GM10248 (cell line): ENCODE results near the gene USP35.

Experiments
- CTCF ChIA-PET: fragments of 300-600 bp; sonication (Branson Sonifier 250); formaldehyde crosslinking; extraction: SDS; loops from one replicate; lab custom pipeline; 2021; ENCODE audit warnings: antibody characterized with exemption; lab: Yijun Ruan, JAX
- POLR2A ChIA-PET: fragments of 350-650 bp; sonication (Branson Sonifier 250); formaldehyde crosslinking; extraction: SDS; loops from one replicate; lab custom pipeline; 2020; ENCODE audit warnings: antibody characterized with exemption; lab: Yijun Ruan, JAX
- DNase-seq: peaks from one replicate; pipeline ENCODE4 v3.0.0; 2012; ENCODE audit errors: extremely low spot score
- CTCF ChIP-seq: IDR thresholded peaks from 2 replicates; pipeline ENCODE4 v1.5.1; 2012; ENCODE audit warnings: mild to moderate bottlenecking, low read depth; ENCODE audit errors: extremely low read depth, missing control alignments, control extremely low read depth

The USP35 gene

GRCh38 chr11:78160557-78160956 is 28.2 kb upstream of the USP35 start:
- ChIA-PET CTCF (interaction anchor here (1.0 to 1.4 kb wide), 4 partner anchors 13 to 103 kb away, joined by 3 to 4 read pairs (median 4); no protein-coding TSS in a partner anchor), POLR2A (no interaction called here)
- TF ChIP-seq CTCF = no peak
- DNase-seq = no peak

GRCh38 chr11:78161346-78161745 is 27.4 kb upstream of the USP35 start:
- no peak for TF ChIP-seq CTCF
- POLR2A ChIA-PET = no interaction called here
- CTCF ChIA-PET = interaction anchor here (0.9 to 1.6 kb wide), 7 partner anchors 8 to 102 kb away, joined by 3 to 6 read pairs (median 3); no protein-coding TSS in a partner anchor
- no peak for DNase-seq

GRCh38 chr11:78161962-78162371 is 26.8 kb upstream of the USP35 start:
- ChIA-PET POLR2A (no interaction called here), CTCF (interaction anchor here (0.9 to 1.6 kb wide), 4 partner anchors 9 to 102 kb away, joined by 3 to 6 read pairs (median 4); no protein-coding TSS in a partner anchor)
- TF ChIP-seq CTCF = no peak
- no peak for DNase-seq

- DNase-seq = no peak
- TF ChIP-seq CTCF = no peak
- ChIA-PET POLR2A (no interaction called here), CTCF (interaction anchor here (1.0 kb wide), 1 partner anchor 9 kb away, joined by 3 read pairs; no protein-coding TSS in a partner anchor)
Observed at GRCh38 chr11:78163828-78164227, 24.9 kb upstream of the USP35 start.

- no peak for TF ChIP-seq CTCF
- CTCF ChIA-PET = no interaction called here
- POLR2A ChIA-PET = no interaction called here
- DNase-seq = no peak
Observed at GRCh38 chr11:78164471-78164870, 24.2 kb upstream of the USP35 start.

- ChIA-PET POLR2A (no interaction called here), CTCF (no interaction called here)
- DNase-seq = no peak
- TF ChIP-seq CTCF = no peak
Observed at GRCh38 chr11:78166855-78167469, 21.8 kb upstream of the USP35 start.
